Measurements from ENCODE around the gene MAX.

MAX gene

GRCh38 chr14:65071544-65071943, 30.8 kb downstream of the MAX start:
- DNase-seq, result no peak

GRCh38 chr14:65070471-65070976, 31.8 kb downstream of the MAX start:
- no peak for DNase-seq

GRCh38 chr14:65069874-65070413, 32.4 kb downstream of the MAX start:
- DNase-seq, result no peak

- no peak for DNase-seq
Measured at GRCh38 chr14:65065719-65066118, 36.6 kb downstream of the MAX start.

- DNase-seq, result no peak
Measured at GRCh38 chr14:65062096-65063075, 39.9 kb downstream of the MAX start.

GRCh38 chr14:65057695-65058094, 44.6 kb downstream of the MAX start:
- no peak for DNase-seq

GRCh38 chr14:65054471-65055085, 47.7 kb downstream of the MAX start:
- DNase-seq, result peak; percentile 35

GRCh38 chr14:65053466-65053865, 48.9 kb downstream of the MAX start:
- no peak for DNase-seq

GRCh38 chr14:65052832-65053231, 49.5 kb downstream of the MAX start:
- no peak for DNase-seq

- DNase-seq, result no peak
Measured at GRCh38 chr14:65045709-65046108, 56.6 kb downstream of the MAX start.

GRCh38 chr14:65045006-65045405, 57.3 kb downstream of the MAX start:
- DNase-seq, result no peak

- peak; percentile 48 for DNase-seq
Measured at GRCh38 chr14:65044596-65044959, 57.7 kb downstream of the MAX start.

- no peak for DNase-seq
Measured at GRCh38 chr14:65043893-65044595, 58.3 kb downstream of the MAX start.

- DNase-seq, result peak; percentile 31
Measured at GRCh38 chr14:65042731-65043372, 59.5 kb downstream of the MAX start.

GRCh38 chr14:65042296-65042695, 60.0 kb downstream of the MAX start:
- DNase-seq, result no peak

GRCh38 chr14:65041434-65041915, 60.8 kb downstream of the MAX start:
- DNase-seq, result no peak

GRCh38 chr14:65040666-65041433, 61.5 kb downstream of the MAX start:
- DNase-seq, result no peak

GRCh38 chr14:65038966-65039365, 63.4 kb downstream of the MAX start:
- no peak for DNase-seq

GRCh38 chr14:65035049-65035448, 67.3 kb downstream of the MAX start:
- no peak for DNase-seq

- no peak for DNase-seq
Measured at GRCh38 chr14:65034021-65034420, 68.3 kb downstream of the MAX start.

GRCh38 chr14:65033181-65033580, 69.1 kb downstream of the MAX start:
- DNase-seq, result no peak

- no peak for DNase-seq
Measured at GRCh38 chr14:65032319-65032718, 70.0 kb downstream of the MAX start.
